Inflammatory macrophage treated with lipopolysaccharide for 4 hours (primary cell): ENCODE data around the gene LSM14B.
"Not testable (repeated sequence)": the region's sequence is repeated elsewhere in the genome, so short reads cannot be mapped to it uniquely, and the experiment has no call there.

Source experiments
- DNase-seq: peaks from one replicate; pipeline ENCODE4 v3.0.0-alpha.2; 2020

LSM14B gene

DNA sequence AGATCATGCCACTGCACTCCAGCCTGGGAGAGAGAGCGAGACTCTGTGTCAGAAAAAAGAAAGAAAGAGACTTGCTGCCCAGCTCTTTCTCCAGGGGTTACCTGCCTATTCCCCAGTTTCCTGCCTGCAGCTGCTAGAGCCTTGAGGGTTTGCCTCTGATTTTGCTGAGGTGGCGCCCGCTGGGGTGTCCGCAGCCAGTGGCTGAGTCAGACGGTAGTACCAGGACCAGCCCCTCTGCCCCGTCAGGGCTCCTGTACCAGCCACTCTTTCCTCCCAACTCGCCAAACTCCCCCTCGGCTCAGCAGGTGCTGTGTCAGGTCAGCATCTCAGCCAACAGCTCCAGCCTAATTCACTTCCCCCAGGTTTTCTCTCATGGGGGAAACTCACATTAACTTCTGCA lies 7.4 kb upstream of the LSM14B start:
- no peak for DNase-seq

DNA sequence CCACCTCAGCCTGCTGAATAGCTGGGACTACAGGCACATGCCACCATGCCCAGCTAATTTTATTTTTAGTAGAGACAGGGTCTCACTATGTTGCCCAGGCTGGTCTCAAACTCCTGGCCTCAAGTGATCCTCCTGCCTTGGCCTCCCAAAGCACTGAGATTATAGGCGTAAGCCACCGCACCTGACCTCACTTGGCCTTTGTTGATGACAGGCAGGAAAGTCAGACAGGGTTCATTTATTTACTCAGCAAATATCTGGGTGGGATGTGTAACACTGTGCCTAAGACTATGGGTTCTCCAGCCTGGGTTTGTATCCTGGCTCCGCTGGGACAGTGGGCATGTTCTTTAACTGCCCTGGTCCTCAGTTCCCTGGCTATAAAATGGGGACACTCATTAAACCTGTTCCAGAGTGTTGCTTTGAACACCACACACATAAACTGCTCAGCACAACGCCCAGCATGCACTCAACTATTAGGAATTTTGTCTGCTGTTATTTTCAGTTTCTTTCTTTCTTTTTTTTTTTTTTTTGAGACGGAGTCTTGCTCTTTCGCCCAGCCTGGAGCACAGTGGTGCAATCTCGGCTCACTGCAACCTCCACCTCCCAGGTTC lies 6.4 kb upstream of the LSM14B start:
- DNase-seq = not testable (repeated sequence)

GRCh38 chr20:62116558-62117361 lies 5.5 kb upstream of the LSM14B start:
- no peak for DNase-seq

- DNase-seq = no peak
Observed at GRCh38 chr20:62117362-62117646, 5.0 kb upstream of the LSM14B start.

DNA sequence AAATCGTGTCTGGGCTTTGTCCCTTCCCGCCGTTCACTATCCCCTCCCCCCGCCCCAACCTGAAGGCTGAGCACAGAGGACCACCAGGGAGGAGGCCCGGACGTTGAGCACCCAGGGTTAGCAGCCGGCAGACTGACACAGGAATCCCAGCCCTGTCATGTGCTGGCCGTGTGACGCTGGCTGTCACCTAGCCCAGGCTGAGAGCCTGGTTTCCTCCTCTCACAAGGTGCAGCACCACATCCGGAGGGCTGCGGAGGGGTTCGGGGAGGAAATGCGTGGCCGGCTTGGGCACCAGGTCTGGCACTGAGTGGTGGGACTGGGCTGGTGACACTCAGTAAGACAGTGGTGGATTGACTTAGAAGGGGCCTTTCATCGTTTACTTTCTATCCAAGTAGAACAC lies 4.6 kb upstream of the LSM14B start:
- no peak for DNase-seq

DNA sequence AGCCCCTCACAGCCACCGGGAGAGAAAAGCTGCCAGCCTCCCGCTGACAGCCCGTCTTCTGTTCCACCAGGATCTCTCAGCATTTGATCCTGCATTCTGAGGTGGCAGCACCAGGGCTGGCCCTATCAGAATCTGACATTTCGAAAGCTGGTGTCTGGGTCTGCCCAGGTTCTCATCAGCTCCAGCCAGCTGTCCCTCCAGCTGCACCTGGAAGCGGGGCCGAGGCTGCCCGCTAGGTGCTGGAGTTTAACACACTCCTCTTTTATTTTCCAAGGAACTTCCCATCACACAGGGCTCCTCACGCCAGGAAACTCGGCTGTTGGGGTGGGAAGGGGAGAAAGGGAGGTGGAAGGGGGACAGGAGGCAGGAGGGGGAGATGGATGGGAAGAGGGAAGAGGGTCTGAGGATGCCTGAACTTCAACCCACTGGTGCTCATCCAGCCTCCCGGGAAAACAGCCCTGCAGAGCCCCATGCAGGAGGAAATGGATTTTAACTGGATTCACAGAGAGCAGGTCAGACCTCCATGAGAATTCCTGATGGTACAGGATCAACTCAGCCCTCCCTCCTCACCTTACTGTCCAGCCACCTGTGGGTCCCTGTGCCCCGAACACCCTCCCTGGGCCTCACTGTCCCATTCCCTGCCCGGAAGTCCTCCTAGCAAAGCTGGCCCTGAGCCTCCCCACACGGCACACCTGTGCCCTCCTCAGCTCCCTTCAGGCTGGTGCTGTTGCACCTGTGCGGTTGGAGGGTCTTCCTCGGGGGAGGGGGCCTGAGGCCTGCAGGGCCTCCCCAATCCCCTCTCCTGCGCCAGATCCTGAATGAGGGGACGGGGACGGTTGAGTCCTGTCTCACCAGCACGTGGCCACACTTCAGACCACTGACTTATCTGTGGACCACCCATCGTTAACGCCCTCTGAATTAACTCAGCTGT lies 3.9 kb upstream of the LSM14B start:
- no peak for DNase-seq

- DNase-seq = no peak
Observed at GRCh38 chr20:62119115-62119514, 3.2 kb upstream of the LSM14B start.

DNA sequence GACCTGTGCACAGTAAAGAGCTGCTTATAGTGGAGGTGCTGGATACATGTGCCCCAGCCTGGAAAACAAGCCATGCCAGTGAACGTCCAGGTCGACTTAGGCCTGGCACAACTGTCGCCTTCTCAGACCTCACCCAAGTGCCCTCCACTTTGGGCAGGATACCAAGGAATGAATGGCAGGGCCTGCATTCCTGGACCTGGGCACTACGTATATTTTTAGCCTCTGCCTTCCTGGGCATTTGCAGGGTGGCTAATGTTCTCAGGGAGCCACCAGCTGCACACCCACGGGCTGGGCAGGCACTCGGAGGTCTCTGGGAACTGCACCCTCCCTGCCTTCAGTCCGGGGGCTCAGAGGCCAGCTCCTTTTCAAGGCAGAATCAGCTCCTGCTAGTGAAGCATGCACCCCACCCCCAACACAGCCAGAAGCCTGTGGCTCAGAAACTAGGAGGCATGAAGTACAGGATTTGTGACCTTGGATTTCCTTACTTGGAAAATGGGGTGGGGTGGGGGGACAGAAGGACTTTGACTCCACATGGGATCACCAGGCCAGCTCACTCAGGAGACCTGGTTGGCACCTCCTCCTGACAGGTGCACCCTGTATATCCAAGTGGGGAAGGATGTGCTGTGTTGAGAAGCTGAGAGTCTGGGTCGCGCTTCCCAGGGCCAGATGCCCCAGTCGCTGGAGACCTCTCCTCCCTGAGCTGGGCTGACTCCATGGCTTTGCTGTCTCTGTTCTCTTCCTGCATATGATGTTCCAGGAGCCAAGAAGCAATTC lies 2.5 kb upstream of the LSM14B start:
- DNase-seq = no peak

DNA sequence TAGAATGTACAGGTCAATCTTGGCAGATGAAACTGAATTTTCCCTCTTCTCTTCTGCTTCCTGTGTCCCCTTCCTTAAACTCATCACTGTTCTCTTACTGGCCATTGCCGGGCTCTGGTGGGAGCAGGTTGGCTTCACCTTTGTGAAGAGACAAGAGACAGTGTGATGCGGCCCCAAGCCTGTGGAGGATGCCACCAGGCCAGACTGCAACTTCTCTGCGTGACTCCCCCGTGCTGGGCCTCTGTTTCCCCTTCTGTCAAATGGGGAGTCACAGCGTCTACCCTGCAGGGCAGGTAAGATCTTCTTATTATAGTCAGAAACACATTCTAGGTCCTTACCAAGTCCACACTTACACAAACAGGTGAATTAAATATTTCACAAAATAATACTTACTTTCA lies 1.9 kb upstream of the LSM14B start:
- DNase-seq = no peak

GRCh38 chr20:62120990-62121775 lies 1.1 kb upstream of the LSM14B start:
- peak; percentile 80 for DNase-seq

GRCh38 chr20:62122654-62123449 lies 577 bp downstream of the LSM14B start:
- DNase-seq = no peak

DNA sequence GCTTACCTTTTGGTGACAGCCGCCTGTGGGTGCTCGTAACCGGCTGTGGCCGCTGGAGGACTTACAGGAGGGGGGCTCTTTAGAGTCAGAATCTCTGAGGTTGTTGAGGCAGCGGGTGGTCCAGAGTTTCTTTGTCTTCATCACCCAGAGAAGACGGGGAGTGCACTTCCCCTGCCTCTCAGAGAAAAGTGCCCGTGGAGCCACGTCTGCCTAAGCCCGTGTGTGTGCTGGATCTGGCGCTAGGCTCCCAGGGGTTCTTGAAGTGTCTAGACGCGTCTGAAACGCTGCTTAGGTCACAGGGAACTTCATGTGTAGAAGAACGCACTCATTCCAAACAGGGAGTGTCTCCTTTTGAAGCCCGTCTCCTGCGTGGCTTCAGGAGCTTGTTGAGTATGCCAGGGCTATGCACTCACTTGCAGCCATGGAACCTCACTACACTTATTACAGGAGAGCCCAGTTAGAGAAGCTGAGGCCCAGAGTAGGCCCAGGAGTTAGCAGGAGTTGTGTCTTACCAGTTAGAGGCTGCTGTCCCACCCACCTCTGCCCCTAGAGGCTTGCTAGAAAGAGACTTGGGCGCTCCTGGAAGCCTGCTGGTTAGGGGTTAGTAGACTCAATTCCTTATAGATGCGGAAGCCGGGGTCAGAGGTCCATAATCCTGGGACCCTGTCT lies 1.3 kb downstream of the LSM14B start:
- DNase-seq = peak; percentile 7

- DNase-seq = no peak
Observed at GRCh38 chr20:62126141-62126540, 3.9 kb downstream of the LSM14B start.

DNA sequence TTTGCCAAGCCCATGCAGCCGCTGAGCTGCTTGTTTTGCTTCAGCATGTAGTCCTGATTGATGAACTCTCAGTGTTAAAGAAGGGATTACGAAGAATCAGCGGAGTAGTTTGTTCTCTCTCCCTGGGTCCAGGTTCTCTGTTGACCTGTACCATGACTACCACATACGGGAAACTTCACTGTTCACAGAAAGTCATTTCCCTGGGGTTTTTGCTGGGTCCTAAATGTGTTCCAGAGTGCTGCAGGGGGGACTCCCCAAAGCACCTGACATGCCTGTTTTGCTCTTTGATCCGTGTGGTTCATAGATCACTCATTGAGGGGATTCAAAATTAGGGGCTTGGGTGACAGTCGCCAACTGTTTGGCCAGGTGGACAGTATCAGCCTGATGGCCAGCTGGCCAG lies 5.5 kb downstream of the LSM14B start:
- no peak for DNase-seq

- DNase-seq = no peak
Observed at GRCh38 chr20:62128502-62128901, 6.2 kb downstream of the LSM14B start.

GRCh38 chr20:62129731-62130531 lies 7.7 kb downstream of the LSM14B start:
- DNase-seq = no peak

GRCh38 chr20:62131560-62132320 lies 9.5 kb downstream of the LSM14B start:
- DNase-seq = no peak

- peak; percentile 62 for DNase-seq
Observed at GRCh38 chr20:62132421-62132820, 10.1 kb downstream of the LSM14B start.
